Measurements from ENCODE around the gene EI24. TPM values are rescaled to one million over a fixed set of nuclear protein-coding genes. Genes with fewer than 3 reads are reported as not detected.

The EI24 gene
- total and polyA plus RNA-seq, 9 of the 15 experiments (the other 6 are each of a cell fraction or from before 2014, with no cell fraction given) = 50.4 to 260 (median 168) TPM

DNA sequence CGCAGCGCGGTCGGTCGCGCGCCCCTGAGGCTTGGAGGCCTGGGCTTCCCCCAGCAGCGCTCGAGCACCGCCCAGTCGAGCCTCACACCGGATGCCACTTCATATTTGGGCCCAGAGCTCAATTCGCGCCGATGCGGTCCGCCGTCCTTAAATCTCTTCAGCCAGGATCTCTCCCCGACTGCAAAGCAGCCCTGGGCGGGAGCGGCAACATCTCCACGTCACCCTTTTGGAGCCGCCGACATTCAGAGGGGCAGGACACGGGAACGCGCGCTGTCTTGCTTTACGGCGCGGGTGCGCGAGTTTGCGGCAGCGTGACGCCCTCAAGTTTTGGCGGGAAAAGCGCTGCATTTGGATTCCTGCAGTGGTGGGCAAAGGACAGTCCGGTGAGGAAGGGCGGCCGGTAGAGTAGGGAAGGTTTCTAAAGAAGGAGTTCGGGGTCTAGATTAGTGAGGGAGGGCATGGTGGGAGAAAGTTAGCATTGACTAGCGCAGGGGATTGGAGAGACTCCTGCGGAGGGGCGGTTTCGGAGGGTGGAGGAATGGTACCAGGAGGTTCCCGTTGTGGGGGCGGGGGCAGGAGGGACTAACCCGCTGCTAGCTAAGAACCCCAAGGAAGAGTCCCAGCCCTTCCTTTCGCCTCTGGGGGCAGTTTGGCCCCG lies 56.5 kb downstream of the EI24 start (continued):
- TF ChIP-seq BCLAF1 (IDR thresholded peaks at IDR 0.05; ENCODE audit: borderline replicate concordance in 1 of 2, control insufficient read depth in 1 of 2, low read depth in 2 of 2, low read length in 1 of 2) = no peak; a peak in 1 of 4 replicates
- TF ChIP-seq NCOA1 (IDR thresholded peaks at IDR 0.05; ENCODE audit: low read depth) = peak; percentile 34
- TF ChIP-seq ZHX1 (conservative IDR thresholded peaks at IDR 0.05; ENCODE audit: low read length) = no peak
- no peak for TF ChIP-seq SAFB2 (IDR thresholded peaks at IDR 0.05; ENCODE audit: borderline replicate concordance, low read depth, low read length, severe bottlenecking)
- TF ChIP-seq TSC22D4 (tag; IDR thresholded peaks at IDR 0.05) = no peak
- peak; percentile 80; the same call in 1 of the 2 replicates for TF ChIP-seq THRAP3 (IDR thresholded peaks at IDR 0.05; ENCODE audit: borderline replicate concordance)
- TF ChIP-seq, protein P1, sequence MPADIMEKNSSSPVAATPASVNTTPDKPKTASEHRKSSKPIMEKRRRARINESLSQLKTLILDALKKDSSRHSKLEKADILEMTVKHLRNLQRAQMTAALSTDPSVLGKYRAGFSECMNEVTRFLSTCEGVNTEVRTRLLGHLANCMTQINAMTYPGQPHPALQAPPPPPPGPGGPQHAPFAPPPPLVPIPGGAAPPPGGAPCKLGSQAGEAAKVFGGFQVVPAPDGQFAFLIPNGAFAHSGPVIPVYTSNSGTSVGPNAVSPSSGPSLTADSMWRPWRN (IDR thresholded peaks at IDR 0.05; ENCODE audit: low read depth) = peak; percentile 50; the same call in 1 of the 2 replicates
- TF ChIP-seq NUFIP1 (IDR thresholded peaks at IDR 0.05; ENCODE audit: partially characterized antibody) = no peak
- no peak for TF ChIP-seq NFE2 (IDR thresholded peaks at IDR 0.05; ENCODE audit: low read depth)
- no peak for TF ChIP-seq MCM5 (IDR thresholded peaks at IDR 0.05; ENCODE audit: low read depth)
- 0 out of 2 replicates have a peak, but pooled peaks have one; percentile 22 for TF ChIP-seq ZNF224 (CRISPR knock-in tag; IDR thresholded peaks at IDR 0.05)
- TF ChIP-seq DLX4 (CRISPR knock-in tag; IDR thresholded peaks at IDR 0.05) = no peak
- no peak for TF ChIP-seq PCBP1 (IDR thresholded peaks at IDR 0.05; ENCODE audit: low read depth, low read length, poor library complexity, severe bottlenecking)
- TF ChIP-seq NCOA2 (IDR thresholded peaks at IDR 0.05; ENCODE audit: partially characterized antibody in 2 of 2) = no peak
- TF ChIP-seq ESRRA (IDR thresholded peaks at IDR 0.05; ENCODE audit: borderline replicate concordance, low read depth) = no peak; the same call in none of the 2 replicates
- TF ChIP-seq TEAD1 (CRISPR knock-in tag; IDR thresholded peaks at IDR 0.05) = peak; percentile 57 to 94; a peak in 3 of 4 replicates
- no peak for TF ChIP-seq ZNF311 (CRISPR knock-in tag; IDR thresholded peaks at IDR 0.05)
- TF ChIP-seq ZBTB5 (IDR thresholded peaks at IDR 0.05) = peak; percentile 20; the same call in 1 of the 2 replicates
